DMS79 (cell line): Measurements from ENCODE around the gene RHOT2.

Source experiments
- DNase-seq: peaks from one replicate; lab custom pipeline; 2025; lab: John Stamatoyannopoulos, UW

The RHOT2 gene

DNA sequence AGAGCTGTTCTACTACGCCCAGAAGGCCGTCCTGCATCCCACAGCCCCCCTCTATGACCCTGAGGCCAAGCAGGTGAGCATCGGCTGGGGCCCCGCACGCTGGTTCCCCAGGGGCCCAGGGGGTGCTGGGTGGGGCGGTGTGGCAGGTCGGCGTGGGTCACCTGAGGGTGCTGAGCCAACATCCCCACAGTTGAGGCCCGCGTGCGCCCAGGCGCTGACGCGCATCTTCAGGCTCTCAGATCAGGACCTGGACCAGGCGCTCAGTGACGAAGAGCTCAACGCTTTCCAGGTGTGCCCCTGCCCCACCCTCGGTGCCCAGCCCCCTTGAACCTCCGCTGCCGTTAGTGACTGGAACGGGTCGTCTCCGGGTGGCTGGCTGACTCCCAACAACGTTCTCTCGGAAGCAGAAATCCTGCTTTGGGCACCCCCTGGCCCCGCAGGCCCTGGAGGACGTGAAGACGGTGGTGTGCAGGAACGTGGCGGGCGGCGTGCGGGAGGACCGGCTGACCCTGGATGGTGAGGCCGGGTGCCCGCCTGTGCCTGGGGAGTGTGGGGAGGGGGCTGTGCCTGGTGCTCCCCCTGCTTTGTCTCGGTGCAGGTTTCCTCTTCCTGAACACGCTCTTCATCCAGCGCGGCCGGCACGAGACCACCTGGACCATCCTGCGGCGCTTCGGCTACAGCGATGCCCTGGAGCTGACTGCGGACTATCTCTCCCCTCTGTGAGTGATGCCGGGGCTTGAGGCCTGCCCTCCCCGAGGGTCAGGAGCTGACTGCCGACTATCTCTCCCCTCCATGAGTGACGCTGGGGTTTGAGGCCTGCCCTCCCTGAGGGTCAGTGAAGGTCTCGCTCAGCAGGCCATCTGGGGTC lies 2.8 kb downstream of the RHOT2 start:
- DNase-seq, result no peak

GRCh38 chr16:671353-672131 lies 3.6 kb downstream of the RHOT2 start:
- DNase-seq, result no peak

DNA sequence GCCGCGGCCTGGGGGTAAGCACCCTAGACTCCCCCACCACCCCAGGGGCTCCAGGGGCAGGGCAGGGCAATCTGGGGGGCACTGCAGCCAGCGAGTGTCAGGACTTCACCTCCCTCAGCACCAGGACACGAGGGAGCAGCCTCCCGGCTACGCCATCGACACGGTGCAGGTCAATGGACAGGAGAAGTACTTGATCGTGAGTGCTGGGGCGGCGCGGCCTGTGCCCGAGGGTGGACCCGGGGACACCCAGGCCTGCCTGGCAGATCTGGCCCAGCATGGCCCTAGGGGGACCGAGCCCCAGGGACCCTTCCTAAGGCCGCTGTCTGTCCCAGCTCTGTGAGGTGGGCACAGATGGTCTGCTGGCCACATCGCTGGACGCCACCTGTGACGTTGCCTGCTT lies 4.4 kb downstream of the RHOT2 start:
- no peak for DNase-seq

DNA sequence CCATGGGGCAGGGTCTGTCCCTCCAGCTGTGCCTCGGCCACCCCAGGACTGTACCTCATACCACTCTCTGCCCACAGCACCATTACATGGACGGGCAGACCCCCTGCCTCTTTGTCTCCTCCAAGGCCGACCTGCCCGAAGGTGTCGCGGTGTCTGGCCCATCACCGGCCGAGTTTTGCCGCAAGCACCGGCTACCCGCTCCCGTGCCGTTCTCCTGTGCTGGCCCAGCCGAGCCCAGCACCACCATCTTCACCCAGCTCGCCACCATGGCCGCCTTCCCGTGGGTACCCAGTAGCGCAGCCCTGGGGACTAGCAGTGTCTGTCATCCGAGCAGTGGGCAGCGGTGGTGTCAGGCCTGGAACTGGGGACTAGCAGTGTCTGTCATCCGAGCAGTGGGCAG lies 4.9 kb downstream of the RHOT2 start:
- no peak for DNase-seq

- no peak for DNase-seq
These were observed 5.6 kb downstream of the RHOT2 start for GRCh38 chr16:673399-673991.

DNA sequence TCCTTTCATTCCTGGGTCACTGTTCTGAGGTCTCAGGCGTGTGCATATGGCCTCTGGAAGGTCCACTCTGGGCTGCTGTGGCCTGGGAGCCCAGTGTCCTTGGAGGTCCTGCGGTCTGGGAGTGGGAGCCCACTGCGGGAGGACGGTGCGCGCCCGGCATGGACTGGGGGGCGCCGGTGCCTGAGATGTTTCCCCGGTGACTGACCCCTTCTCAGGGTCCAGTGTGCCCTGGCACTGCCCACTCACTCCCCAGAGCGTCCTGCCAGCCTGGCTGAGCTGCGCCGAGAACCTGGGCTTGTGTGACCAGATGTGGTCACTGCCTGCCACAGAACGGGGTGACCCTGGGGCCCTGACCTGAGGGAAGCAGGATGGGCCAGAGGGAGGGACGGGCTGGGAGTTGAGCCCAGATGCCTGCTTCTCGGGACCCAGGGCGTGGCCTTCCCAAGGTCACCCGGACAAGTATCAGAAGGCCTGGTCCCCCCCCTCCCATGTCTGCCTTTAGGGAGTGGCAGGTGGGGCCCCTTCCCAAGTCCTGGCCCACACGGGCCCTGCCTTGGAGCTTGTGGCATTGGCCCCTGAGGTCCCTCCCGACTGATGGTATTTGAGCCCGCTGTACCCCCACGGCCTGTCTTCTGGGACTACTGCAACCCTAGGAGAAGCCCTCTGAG lies 6.4 kb downstream of the RHOT2 start:
- DNase-seq, result no peak

- no peak for DNase-seq
These were observed 7.3 kb downstream of the RHOT2 start, which contains the start of gene RHBDL1 for GRCh38 chr16:674968-675883. Gene RHBDL1, plus strand, starts transcription at chr16:675671. Its CDS starts 120 bp downstream, at chr16:675791.

DNA sequence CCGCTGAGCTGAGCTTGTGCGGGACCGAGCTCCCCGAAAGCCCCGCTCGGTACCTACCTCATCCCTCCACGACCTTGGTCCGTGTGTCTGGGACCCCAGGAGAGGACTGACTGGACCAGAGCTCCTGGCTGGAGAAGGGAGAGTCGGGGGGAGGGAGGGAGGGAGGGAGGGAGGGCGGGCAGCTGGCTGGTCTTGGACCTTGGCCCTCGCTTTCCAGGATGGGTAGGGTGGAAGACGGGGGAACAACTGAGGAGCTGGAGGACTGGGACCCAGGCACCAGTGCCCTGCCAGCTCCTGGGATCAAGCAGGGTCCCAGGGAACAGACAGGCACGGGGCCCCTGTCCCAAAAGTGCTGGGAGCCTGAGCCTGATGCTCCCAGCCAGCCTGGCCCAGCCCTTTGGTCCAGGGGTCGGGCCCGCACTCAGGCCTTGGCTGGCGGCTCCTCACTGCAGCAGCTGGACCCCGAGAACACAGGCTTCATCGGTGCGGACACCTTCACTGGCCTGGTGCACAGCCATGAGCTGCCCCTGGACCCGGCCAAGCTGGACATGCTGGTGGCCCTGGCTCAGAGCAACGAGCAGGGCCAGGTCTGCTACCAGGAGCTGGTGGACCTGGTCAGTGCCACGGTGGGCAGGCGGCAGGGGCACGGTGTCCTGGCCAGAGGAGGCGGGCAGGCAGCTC lies 8.1 kb downstream of the RHOT2 start:
- no peak for DNase-seq

DNA sequence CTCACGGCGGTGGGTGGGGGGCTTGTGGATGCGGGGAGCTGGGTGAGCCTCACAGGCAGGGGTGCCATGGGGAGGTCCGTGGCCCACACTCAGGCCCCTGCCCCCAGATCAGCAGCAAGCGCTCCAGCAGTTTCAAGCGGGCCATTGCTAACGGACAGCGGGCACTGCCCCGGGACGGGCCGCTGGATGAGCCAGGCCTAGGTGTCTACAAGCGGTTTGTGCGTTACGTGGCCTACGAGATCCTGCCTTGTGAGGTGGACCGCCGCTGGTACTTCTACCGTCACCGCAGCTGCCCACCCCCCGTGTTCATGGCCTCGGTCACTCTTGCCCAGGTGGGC lies 8.6 kb downstream of the RHOT2 start:
- DNase-seq, result no peak

DNA sequence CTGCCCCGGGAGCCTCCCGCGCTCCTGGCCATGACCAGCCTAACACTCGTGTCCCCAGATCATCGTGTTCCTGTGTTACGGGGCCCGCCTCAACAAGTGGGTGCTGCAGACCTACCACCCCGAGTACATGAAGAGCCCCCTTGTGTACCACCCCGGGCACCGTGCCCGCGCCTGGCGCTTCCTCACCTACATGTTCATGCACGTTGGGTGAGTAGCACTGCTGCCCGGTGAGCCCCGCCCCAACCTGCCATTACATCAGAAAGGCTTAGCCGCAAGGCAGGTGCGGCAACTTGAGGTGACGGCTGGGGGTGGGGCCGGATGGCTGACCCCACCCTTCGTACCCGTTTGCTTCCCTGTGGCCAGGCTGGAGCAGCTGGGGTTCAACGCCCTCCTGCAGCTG lies 9.0 kb downstream of the RHOT2 start:
- DNase-seq, result peak; percentile 92

DNA sequence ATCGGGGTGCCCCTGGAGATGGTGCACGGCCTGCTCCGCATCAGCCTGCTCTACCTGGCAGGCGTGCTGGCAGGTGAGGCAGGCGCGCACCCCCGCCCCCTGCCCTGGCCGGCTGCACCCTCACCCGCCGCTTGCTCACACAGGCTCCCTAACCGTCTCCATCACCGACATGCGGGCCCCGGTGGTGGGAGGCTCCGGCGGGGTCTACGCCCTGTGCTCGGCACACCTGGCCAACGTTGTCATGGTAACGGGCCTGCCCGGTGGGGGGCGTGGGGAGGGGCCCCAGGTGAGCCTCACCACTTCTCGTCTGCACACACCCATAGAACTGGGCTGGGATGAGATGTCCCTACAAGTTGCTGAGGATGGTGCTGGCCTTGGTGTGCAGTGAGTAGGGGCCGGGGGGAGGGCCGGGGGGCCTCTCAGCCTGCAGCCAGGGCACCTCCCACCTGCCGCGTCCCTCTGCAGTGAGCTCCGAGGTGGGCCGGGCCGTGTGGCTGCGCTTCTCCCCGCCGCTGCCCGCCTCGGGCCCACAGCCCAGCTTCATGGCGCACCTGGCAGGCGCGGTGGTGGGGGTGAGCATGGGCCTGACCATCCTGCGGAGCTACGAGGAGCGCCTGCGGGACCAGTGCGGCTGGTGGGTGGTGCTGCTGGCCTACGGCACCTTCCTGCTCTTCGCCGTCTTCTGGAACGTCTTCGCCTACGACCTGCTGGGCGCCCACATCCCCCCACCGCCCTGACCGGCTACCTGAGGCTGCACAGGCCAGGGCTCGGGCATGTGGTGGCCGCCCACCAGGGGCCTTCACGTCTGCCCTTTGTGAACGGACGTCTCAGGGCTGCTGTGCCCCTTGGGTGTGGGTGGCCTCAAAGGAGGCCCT lies 9.6 kb downstream of the RHOT2 start:
- DNase-seq, result peak; percentile 79

DNA sequence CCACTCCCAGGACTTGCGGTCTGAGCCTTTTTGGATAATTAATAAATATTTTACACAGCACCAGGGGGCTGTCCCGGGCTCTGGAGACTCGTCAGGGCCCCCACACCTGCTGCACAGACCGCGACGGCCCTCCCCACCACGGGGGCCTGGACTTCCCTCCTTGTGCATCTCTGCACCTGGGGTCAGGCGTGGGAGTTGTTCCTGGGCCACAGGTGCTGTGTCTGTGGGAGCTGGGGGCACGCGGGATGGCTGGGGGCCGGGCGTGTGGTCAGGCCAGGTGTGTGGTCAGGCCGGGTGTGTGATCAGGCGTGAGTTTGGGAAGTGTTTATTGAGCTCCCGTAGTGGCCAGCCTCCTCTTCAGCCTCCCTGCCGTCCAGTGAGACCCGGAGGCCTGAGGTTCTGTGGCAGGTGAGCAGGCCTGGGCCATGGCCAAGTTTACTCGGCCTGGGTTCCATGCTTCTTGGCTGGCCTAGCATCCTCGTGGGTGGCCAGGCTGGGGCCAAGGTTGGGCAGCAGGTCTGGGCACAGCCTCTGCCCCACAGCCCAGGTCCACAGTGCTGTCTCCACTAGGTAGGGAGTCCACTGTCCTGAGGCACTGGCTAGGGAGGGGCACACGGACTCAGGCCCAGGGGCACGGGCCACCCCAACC lies 10.4 kb downstream of the RHOT2 start:
- DNase-seq, result no peak

DNA sequence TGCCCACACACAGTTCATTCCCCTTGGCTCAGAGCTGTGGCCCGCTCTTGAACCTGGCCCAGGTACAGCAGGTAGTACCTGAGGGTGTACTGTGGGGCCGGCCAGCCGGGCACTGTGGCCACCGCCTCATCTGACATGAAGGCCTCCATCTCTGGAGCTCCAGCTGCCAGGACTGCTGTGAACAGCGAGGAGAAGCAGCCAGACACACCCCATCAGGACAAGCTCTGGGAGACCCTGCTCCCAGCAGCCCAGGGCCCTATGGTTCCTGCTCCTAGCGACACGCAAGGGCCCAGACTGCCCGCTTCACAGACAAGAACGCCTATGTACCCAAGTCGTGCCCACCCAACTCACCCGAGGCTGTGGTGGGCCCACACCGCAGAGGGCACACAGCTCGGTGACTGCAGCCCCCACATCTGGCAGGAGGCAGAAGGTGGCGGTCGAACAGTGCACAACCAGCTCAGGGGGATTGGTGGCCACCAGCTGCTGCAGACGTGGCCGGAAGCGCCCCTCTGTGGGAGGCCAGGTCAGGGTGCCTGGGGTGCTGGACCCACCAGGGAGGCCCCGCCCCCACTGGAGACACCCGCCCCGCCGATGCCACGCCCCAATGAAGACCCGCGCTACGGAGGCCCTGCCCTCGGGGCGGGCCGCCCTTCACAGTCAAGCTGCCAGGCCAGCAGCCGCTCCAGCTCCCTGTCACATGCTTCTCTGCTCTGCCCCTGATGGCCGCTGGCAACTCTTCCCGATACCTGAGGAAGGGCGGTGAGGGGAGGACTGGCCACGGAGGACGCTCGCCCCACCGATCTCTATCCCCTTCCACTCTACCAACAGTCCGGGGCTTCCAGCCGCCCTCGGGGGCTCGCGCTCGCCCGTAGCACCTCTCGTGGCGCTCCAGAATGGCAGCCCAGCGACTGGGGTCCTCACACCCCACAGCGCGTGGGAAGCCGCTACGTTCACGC lies 11.2 kb downstream of the RHOT2 start:
- DNase-seq, result no peak

- no peak for DNase-seq
These were observed 12.1 kb downstream of the RHOT2 start, which contains the start of gene STUB1 for GRCh38 chr16:679814-680624. Gene STUB1, plus strand, starts transcription at chr16:680410. Its CDS starts 116 bp downstream, at chr16:680526.

DNA sequence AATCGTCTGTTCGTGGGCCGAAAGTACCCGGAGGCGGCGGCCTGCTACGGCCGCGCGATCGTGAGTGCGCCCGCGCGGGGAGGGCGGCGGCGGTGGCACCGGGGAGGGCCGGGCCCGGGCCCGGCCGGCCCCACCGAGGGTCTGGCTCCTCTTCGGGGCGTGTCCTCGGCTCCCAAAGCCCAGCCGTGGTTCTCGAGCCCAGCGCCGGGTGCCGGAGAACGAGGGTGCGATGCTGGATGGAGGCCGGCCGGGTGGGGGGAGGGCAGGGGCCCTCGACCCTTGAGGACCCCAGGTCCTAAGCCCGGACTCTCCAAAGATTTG lies 12.7 kb downstream of the RHOT2 start:
- DNase-seq, result no peak

DNA sequence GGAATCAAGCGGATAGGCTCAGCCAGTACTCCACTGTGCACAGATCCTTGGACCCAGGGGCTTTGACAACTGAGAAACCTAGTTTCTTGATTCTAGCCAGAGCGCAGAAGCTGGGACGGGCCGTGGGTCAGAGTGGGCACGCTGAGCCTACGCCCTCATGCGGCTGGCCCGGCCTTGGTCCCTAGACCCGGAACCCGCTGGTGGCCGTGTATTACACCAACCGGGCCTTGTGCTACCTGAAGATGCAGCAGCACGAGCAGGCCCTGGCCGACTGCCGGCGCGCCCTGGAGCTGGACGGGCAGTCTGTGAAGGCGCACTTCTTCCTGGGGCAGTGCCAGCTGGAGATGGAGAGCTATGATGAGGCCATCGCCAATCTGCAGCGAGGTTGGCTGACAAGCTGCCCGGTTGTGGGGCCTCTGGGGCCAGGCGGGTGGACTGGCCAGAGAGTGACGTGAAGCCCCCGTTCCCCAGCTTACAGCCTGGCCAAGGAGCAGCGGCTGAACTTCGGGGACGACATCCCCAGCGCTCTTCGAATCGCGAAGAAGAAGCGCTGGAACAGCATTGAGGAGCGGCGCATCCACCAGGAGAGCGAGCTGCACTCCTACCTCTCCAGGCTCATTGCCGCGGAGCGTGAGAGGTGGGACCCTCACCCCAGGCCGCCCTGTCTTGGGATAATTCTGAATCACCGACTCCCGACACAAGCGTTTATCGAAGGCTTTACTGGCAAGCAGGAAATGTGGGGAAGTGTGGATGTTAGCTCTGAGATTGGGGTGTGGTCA lies 13.2 kb downstream of the RHOT2 start:
- no peak for DNase-seq
